Umbilical cord (tissue), 2 donors: ENCODE measurements around the gene GPC6. TPM values are rescaled to one million over a fixed set of nuclear protein-coding genes. Genes with fewer than 3 reads are reported as not detected.

ENCODE experiments used
- DNase-seq: peaks from one replicate; pipeline ENCODE4 v3.0.0-alpha.2; 2015; ENCODE audit warnings: low spot score
- total RNA-seq: library from RNA; depleted of rRNA; stranded (reverse); fragments of >200 nt; gene quantifications from one replicate; pipeline ENCODE4 v1.2.3, GENCODE V29; 2014; ENCODE audit warnings: low replicate concordance; ENCODE audit not compliant: insufficient read depth

GPC6 gene
- total RNA-seq, 1 donor from 2014 or later, result 37.6 TPM

- DNase-seq, result peak; percentile 18
Observed at GRCh38 chr13:93915269-93915809, 688.7 kb downstream of the GPC6 start.

GRCh38 chr13:93922063-93922855 lies 695.7 kb downstream of the GPC6 start:
- no peak for DNase-seq

GRCh38 chr13:93925990-93926389 lies 699.4 kb downstream of the GPC6 start:
- DNase-seq, result no peak

- DNase-seq, result no peak
Observed at GRCh38 chr13:93926425-93926824, 699.8 kb downstream of the GPC6 start.

- no peak for DNase-seq
Observed at GRCh38 chr13:93927431-93927830, 700.8 kb downstream of the GPC6 start.

GRCh38 chr13:93932901-93933300 lies 706.3 kb downstream of the GPC6 start:
- DNase-seq, result no peak

GRCh38 chr13:93936901-93937300 lies 710.3 kb downstream of the GPC6 start:
- no peak for DNase-seq

GRCh38 chr13:93941444-93941843 lies 714.8 kb downstream of the GPC6 start:
- no peak for DNase-seq

- no peak for DNase-seq
Observed at GRCh38 chr13:93942016-93942415, 715.4 kb downstream of the GPC6 start.

- no peak for DNase-seq
Observed at GRCh38 chr13:93945621-93946020, 719.0 kb downstream of the GPC6 start.

GRCh38 chr13:93946994-93947393 lies 720.4 kb downstream of the GPC6 start:
- no peak for DNase-seq

GRCh38 chr13:93947651-93948050 lies 721.0 kb downstream of the GPC6 start:
- DNase-seq, result no peak

GRCh38 chr13:93948162-93948922 lies 721.7 kb downstream of the GPC6 start:
- DNase-seq, result no peak

- no peak for DNase-seq
Observed at GRCh38 chr13:93951108-93951507, 724.5 kb downstream of the GPC6 start.

GRCh38 chr13:93951951-93952350 lies 725.3 kb downstream of the GPC6 start:
- no peak for DNase-seq

- no peak for DNase-seq
Observed at GRCh38 chr13:93953841-93954240, 727.2 kb downstream of the GPC6 start.

GRCh38 chr13:93955904-93956303 lies 729.3 kb downstream of the GPC6 start:
- DNase-seq, result no peak

GRCh38 chr13:93956426-93956825 lies 729.8 kb downstream of the GPC6 start:
- no peak for DNase-seq

GRCh38 chr13:93957371-93957770 lies 730.8 kb downstream of the GPC6 start:
- no peak for DNase-seq

GRCh38 chr13:93959796-93960533 lies 733.4 kb downstream of the GPC6 start:
- DNase-seq, result no peak

GRCh38 chr13:93963266-93964145 lies 736.9 kb downstream of the GPC6 start:
- DNase-seq, result no peak
